Vagina (tissue), 2 donors: ENCODE results near the gene CAMKMT.

Experiments used
- POLR2A ChIP-seq, 2 donors: fragments of 450-650 bp; IDR thresholded peaks; one replicate each; pipeline ENCODE4 v1.6.1; 2017; ENCODE audit warnings: antibody characterized with exemption in 2 of 2, mild to moderate bottlenecking in 2 of 2, moderate library complexity in 2 of 2
- POLR2AphosphoS5 ChIP-seq, 2 donors: sonication (generic); formaldehyde crosslinking; IDR thresholded peaks; one replicate each; pipeline ENCODE4 v1.9.0; 2017; ENCODE audit warnings: antibody characterized with exemption in 2 of 2, mild to moderate bottlenecking in 2 of 2, low read depth in 1 of 2; ENCODE audit not compliant: insufficient read depth in 1 of 2
- TF ChIP-seq, protein P1 (sequence below), 3 experiments: fragments of 450-650 bp in 2 of 3; fragments of 200-600 bp in 1 of 3; sonication (generic) in 1 of 3; IDR thresholded peaks; one replicate each; pipeline ENCODE4 v1.5.1; 2017 to 2019; ENCODE audit warnings: antibody characterized with exemption in 3 of 3, mild to moderate bottlenecking in 2 of 3, moderate library complexity in 2 of 3

DNA sequence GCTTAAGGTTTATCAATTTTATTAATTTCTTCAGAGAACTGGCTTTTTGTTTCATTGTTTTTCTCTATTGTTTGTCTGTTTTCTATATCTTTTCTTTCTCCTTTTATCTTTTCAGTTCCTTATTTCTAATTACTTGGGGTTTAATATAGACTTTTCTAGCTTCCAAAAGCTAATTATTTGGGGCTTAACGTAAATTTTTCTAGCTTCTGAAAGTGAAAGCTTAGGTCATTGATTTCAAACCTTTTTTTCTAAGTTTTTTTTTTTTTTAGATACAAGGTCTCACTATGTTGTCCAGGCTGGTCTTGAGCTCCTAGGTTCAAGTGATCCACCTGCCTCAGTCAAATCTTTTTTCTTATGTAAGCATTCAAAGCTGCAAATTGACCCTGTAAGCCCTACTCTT is 266.6 kb downstream of the CAMKMT start:
- TF ChIP-seq, protein P1, sequence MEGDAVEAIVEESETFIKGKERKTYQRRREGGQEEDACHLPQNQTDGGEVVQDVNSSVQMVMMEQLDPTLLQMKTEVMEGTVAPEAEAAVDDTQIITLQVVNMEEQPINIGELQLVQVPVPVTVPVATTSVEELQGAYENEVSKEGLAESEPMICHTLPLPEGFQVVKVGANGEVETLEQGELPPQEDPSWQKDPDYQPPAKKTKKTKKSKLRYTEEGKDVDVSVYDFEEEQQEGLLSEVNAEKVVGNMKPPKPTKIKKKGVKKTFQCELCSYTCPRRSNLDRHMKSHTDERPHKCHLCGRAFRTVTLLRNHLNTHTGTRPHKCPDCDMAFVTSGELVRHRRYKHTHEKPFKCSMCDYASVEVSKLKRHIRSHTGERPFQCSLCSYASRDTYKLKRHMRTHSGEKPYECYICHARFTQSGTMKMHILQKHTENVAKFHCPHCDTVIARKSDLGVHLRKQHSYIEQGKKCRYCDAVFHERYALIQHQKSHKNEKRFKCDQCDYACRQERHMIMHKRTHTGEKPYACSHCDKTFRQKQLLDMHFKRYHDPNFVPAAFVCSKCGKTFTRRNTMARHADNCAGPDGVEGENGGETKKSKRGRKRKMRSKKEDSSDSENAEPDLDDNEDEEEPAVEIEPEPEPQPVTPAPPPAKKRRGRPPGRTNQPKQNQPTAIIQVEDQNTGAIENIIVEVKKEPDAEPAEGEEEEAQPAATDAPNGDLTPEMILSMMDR (IDR thresholded peaks at IDR 0.05) = no peak
- TF ChIP-seq POLR2A (IDR thresholded peaks at IDR 0.05) = no peak
- TF ChIP-seq POLR2AphosphoS5 (IDR thresholded peaks at IDR 0.05; ENCODE audit: insufficient read depth in 1 of 2, low read depth in 1 of 2) = no peak
